ENCODE data around the gene VSTM4.

The VSTM4 gene

DNA sequence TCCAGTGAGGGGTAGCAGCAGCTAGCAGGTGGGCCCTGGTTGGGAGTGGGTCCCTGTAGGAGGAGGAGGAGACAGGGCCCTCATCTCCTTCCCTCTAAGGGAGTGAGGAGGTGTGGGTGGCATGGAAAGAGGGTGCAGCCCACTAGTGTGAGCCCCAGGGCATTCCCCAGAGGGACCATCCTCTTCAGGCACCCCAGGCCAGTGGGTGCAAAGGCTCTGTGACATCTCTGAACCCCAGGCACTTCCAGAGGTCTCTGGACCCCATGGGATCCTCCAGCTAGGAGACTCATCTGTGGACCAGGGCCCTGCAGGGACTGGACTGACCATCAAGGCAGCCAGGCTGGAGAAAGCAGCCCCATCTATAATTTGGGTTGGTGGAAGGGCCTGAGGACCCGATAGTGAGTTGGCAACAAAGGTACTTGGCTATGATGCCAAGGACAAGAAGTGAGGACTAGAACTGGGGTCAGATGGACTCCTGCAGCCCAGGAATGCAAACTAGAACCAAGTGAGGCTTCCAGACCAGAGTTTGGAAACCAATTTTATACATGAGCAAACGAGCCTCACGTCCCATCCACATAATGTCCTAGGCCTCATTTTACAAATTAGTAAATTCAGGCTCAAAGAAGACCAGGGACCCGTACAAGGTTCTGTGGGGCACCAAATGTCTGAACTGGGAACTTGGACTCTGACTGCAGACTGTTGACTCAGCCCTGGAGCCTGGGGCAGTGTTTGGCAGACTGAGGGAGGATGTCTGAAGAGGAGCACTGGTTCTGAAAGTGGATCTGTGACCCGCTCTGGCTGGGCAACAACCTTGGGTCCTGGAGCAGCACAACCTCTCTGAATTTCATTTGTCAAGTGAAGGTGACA, 1.4 kb upstream of the VSTM4 start:
- no peak for DNase-seq

DNA sequence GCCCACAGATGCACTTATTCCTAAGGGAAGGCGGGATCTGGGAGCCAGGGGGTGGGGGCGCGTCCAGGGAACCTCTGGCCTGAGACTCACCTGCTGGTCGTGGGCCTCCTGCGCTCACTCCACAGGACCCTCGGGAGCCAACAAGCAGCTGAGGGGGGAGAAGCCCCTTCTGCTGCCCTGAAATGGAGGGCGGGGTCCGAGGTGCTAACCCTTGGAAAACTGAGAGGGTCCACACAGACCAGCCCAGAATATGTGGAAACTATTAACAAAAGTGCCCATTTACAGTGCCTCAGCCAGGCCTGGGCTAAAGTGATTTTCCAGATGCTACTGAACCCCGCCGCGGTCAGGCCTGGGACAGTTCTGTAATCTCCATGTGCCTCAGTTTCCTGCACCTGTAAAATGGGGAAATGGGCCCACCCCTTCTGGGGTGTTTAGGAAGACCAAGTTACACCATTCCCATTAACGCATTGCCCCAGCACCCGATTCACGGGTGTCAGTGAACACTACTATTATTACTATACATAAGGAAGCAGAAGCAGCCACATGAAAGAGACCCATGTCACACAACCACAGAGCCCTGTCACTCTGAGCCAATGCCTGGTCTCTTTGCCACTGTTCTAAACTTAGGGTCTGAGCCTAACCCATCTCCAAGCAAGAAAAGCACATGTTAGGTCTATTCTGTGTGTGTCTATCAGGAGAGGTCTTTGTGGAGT, 630 bp upstream of the VSTM4 start:
- DNase-seq, result no peak

DNA sequence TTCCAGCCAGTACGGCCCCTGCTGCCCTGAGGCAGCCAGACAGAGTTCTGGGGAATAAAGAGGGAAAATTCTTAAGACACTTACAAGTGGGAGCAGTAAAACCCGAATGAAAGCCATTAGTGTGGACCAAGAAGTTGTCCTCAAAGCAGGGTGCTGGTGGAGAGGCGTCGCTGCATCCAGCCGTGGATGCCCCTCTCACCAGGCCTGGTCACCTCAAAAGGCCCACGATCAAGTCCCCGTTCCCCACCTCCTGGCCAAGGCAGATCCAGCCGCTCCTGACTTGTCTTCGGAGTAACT, 656 bp downstream of the VSTM4 start:
- DNase-seq, result no peak

DNA sequence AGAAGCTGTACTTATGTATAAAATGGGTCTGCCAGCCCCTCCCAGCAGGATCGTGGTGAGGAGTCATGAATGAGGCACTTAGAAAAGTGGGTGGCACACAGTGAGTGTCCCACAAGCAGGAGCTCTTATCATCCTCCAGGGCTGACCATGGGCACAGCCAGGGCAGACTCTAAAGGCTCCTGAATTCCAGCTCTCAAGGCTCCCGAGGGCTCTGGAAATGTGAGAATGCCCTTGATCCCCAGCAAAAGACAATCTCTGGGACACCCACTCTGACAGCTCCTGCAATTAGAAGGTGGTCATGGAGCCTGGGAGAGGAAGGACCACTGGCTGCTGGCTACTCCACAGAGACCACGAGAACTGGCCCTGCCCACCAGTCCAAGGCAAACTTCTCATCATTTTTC, 1.6 kb downstream of the VSTM4 start:
- no peak for DNase-seq

DNA sequence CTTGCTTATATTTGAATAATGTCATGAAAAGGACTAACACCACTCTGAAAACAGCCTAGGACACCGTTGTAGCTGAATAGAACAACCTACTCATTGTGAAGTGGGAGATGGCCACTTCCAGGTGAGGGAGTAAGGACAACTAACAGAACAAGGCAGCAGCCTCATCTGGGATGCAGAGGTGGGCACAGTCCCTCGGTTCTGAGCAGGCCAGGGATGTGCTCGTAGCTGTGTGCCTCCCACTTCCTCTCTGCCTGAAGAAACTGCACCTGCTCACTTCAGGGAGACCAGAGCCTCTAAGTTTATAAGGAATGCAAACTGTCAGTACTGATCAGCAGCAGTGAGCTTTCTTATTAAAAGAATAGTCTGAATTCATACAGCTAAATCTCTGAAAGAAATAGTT, 2.5 kb downstream of the VSTM4 start:
- no peak for DNase-seq

DNA sequence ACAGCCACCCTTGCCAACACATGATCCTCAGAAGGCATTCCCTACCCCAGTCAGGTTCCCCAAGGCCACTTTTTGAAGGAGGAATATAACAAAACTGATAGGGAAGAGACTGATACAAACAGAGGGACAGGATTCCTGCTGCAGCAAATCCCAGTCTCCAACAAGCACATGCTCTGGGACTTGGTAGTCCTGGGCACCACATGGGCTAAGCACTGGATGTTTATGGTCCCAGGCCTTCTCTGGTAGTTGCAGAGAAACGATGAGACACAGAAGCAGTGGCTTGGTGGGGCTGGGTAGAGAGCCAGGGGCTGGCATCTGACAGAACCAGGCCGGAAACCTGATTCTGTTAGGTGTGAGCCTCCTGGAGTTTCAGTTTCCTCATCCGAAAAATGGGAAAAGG, 3.2 kb downstream of the VSTM4 start:
- DNase-seq, result no peak

DNA sequence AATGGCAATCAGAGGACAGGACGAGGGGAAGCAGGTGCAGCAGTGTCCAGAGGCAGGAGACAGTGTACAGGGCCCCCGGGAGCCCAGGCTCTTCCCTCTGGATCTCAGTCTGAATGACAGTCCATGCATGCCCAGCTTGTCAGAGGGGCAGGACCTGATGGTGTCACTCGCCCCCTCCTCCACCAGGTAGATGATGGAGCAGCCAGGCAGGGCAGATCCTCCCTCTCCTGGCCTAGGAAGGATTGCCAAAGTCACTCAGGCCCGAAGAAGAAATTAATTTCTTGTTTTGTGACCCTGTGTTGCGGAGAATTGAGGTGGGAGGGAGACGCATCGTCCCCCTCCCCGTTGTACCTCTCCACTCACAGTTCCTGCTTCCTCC, 4.0 kb downstream of the VSTM4 start:
- no peak for DNase-seq

DNA sequence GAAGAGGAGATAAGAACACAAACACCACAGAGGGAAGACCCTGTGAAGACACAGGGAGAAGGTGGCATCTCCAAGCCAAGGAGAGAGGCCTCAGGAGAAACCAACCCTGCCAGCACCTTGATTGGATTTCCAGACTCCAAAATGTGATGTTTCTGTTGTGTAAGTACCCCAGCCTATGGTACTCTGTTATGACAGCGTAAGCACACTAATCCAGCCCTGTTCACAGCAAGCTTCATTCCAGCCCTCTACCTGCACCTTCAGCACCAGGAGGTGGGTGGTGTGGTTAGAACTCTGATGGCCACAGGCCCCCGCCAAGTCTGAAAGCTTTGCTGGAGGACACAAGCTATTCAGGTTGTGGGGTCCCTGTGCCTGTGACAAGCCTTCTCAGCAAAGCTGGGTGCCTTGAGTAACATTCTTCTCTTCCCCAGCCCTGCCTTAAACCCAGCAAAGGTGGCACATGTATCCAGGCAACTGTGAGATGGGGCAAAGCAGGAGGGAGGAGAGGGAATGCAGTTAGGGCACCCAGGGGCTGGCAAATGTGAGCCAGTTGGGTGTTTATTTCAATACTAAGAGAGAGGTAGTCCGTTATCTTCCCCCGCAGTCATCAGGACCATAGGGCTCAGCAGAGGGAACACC, 4.5 kb downstream of the VSTM4 start:
- no peak for DNase-seq

DNA sequence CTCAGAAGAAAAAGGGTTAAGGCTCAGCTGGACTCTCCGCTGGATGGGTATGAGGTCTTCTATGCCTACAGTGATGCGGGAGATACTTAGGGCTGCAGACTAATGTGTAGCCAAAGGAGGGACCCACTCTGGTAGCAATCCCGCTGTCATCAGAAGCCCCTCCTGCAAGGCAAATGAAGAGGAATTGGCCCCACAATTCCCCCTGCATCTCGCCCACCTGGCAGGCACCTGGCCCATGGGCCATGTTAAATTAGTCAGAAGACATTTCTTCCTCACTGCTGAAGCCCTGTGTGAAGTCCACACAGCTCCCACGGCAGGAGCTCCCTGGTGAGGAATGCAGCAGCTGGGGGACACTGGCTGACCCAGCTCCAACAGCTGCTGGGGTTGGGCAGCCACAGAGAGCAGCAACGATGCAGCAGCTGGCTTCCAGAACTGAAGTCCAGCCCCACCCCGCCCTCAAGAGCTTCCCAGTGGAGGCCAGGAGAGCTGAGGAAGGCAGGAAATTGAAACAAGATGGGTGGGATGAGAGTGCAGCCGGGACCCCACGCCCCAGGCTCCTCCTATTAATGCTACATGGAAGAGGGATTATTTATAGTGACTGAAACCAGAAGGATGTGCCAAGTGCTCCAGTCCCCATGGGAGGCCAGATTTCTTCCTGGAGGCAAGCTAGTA, 5.5 kb downstream of the VSTM4 start:
- DNase-seq, result no peak

DNA sequence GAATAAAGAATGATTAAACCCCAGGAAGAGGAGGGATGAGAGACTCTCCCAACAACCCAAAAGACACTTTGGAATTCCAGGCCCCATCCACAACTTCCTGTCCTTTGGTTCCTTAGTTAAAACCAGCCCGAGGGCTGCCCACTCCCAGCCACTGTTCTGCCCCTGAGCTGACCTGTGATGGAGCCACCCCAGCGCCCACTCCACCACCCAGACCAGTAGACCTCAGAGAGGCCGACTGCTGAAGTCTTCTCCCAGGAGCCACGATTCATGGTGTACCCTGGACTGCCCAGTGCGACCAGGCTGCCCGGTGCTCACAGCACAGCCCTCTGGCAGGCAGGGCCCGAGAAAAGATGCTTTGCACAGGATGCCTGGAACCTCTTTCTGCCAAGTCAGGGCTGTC, 6.7 kb downstream of the VSTM4 start:
- DNase-seq, result no peak

DNA sequence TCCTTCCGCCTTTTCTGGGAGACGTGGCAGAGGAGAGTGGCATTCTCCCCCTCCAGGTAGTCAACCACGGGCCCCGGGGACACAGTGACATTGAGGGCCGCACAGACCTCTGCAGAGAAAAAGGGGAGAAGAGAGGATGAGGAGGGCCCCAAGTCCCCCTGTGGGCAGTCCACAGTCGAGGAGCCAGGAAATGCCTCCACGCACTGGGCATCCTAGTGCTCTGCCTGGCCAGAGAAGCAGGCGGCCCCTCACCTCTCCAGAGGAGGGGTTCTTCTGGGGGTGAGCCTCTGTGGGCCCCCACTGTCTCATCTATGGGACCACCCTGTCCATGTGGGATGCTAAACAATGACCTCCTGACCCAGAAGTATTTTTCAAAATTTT, 7.4 kb downstream of the VSTM4 start:
- DNase-seq, result no peak

DNA sequence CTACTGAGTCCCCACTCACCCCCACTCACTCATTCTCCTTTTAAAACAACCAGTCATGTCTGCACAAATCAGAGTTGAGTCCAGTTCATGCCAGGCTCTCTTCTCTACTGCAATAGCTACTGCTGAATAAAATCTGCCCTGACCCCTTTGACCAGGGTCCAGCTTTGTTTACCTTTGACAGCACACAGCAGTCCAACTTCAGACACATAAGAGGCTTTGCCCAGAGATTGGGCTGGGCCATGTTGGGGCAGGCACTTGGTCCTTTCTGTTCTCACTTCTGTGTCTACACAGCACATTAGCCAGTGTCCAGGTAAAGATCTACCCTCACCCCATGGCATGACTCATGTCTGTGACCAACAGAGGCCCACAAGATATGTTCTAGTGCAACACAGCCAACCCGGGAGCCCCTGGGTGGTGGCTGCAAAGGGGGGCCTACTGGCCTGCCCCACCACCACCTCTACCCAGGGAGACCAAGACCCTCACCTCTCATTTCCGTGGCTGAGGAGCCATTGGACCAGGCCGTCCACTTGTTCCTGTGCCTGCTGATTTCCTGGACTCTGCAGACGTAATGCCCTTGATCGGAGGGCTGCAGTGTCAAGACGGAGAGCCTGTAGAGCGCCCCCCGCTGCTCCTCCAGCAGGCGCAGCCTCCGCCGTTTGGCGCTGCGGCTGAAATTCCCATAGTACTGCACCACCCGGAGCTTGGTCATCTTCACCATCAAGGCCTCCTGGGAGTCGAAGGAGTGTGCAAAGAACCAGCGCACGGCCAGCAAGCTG, 8.0 kb downstream of the VSTM4 start:
- DNase-seq, result no peak

DNA sequence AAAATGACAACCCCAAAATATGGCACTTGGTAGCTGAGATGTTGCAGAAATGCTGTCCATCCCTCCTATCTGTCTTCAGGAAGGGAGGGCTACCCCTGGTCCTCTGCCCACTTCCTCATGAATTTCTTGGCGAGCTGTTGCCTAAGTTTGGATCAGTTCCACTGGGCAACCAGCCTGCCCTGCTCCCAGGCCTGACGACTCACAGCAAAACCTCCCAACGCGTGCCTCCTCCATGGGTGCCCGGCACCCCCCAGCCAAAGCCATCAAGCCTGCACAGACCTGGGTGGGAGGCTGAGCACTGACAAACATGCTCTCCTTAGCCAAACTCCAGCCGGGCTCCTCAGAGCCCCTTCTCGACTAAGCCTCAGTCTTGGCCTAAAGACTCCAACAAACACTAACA, 8.9 kb downstream of the VSTM4 start:
- no peak for DNase-seq

DNA sequence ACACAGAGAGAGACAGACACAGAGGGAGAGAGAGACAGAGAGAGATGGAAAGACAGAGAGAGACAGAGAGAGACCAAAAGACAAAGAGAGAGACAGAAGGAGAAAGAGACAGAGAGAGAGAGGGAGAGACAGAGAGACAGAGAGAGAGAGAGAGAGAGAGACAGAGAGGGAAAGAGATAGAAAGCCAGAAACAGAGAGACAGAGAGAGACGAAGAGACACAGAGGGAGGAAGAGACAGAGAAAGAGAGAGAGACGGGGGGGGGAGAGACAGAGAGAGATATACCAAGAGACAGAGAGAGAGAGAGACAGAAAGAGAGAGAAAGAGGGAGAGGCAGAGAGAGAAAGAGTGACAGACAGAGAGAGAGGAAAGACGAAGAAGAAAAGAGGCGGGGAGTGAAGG, 10.2 kb downstream of the VSTM4 start:
- DNase-seq, result no peak

DNA sequence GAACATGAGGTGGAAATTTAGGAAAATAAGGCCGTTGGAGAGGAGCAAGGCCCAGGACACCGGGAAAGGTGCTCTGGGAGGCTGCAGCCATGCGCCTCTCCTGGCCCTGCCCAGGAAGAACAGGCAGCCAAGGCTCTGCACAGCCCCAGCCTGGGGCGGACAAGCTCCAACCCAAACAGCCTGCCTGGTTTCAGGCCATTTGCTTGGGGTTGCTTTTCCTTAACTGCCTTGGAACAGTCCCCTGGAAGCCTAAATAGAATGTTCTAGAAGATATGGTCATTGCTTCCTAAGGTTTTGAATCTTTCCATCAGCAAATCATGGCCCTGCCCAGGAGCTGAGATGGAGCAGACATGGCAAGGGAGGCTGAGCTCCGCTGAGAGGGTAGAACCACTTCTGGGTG, 11.0 kb downstream of the VSTM4 start:
- DNase-seq, result no peak

DNA sequence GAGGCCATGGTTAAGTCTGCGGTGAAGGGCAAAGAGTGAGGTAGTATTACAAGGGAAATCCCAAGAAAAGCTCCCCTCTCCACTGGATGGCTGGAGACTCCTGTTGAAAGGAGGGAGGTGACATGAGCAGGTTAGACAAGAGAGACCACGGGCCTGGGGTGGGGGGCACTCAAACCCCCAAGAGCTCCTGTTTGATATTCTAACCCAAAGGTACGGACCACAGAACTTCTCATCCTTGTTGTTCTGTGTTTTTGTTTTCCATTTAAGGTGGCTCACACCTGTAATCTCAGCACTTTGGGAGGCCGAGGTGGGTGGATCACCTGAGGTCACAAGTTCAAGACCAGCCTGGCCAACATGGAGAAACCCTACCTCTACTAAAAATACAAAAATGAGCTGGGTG, 11.6 kb downstream of the VSTM4 start:
- no peak for DNase-seq

DNA sequence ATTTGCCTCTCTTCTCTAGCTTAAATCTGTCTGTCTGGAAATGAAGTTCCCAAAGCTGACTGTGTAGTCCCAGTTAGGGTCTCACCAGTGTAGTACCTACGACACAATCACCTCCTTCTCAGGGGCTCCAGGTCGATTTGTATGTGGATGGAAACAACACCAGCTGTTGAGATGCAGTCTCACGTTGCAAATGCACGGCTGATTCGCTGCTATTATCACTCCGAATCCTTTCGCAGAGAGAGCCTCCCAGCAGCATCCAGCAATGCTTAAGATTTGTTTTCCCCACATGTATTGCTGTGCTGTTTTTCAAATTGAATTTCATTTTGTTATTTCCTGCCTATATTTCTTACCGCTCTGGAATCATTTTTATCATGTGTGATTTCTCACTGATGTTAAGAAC, 16.3 kb downstream of the VSTM4 start:
- DNase-seq, result no peak

DNA sequence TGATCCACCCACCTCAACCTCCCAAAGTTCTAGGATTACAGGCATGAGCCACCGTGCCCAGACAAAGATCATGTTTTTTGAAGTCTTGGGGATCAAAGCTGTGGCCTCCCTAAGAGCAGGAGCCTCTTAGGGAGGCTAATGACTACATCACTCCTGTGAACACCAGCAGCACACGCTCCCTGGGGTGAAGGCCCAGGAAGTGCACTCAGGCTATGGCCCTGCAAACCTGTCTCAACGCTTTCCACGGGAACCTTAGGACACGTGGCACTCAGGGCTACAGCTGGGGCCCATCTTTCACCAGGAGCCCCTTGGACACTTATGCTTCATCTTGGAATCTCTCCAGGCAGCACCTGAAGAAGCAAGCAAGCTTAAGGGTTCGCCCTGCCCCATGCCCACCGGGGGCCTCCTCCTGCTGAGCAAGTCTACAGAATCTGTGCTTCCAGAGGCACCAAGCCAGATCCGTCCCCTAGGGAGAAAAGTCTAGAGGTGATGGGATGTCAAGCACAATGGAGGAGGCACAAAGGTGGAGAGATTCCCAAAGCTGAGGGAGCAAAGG, 18.4 kb downstream of the VSTM4 start:
- DNase-seq, result no peak

DNA sequence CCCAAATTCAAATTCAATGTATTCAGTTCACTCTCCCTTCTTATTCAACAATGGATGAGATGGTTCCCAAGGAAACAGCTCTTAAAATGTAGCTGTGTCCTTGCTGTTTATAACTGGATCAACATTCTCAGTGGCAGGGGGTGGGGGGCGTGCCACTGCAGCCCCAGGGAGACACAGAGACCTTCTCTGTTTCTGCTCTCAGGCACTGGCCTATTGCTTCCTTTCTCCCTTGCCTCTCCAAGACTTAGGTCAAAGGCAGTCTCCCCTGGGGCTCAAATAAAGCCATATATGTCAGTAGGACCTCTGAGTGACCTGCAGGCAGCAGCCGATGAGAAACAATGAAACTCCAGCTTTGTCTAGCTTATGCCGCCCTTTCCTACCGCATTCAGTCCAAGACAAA, 20.7 kb downstream of the VSTM4 start:
- DNase-seq, result no peak

DNA sequence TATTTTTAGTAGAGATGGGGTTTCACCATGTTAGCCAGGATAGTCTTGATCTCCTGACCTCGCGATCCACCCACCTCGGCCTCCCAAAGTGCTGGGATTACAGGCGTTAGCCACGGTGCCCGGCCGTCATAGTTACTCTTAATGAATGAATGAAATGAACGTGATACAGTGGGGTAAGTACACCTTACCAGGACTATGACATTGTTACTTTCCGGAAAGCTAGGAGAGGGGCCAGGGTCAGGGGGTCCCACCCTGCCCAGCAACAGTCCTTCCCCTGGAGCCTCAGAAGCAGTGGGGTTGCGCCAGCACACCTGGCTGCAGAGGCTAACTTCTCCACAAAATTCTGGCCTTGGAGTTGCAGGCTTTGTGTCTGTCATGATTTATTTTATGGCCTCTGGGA, 21.4 kb downstream of the VSTM4 start:
- DNase-seq, result no peak

DNA sequence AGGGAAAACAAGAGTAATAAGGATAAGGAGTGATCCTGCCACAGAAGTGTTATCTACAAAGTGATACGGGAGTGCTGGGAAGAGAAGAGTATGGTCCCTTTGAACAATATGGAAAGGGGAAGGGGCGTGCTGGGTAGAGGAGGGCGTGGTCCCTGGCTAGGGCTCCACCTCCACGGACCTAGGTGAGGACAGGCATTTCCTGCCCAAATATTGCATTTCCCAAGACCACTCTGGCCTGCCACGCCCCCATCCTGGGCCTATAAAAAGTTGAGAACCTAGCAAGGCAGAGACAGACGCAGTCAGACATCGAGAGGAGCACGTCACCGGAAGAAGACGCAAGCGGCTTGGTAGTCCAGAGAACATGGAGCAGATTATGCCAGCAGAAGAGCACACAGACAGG, 22.8 kb downstream of the VSTM4 start:
- DNase-seq, result no peak

DNA sequence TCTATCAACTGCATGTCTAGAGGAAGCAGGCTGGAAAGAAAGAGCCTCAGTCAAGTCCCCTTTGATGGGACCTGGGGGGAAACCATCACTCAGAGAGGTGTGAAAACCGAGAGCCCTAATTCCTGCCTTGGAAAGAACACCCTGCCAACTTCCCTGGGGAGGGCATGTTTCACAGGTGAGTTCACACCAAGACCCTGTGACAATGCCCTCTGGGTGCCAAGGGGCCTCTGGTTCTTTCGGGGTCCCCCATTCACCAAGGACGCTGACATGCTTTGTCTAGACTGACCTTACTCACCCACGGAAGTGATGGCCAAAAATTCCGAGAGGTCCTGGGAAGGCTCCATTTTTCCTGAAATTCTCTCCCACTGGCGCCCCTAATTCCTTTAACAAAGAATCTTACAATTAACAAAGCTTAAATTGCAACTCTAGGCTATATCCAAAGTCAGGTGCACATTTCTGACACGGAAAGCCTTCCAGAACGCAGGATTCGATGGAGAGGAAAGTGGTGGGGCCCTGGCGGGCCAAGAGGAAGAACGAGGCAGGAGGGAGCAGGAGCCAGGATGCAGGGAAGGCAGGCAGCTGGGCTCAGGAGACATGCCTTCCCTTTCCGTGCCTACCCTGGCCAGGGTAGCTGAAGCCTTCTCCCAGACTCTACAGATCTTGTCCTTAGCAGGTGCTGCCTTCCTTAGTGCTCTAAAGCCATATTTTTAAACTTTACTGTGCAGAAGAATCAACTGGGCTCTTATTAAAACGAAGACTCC, 23.7 kb downstream of the VSTM4 start:
- no peak for DNase-seq

Measured in activated effector memory CD4-positive, alpha-beta T cell treated with Interleukin-2 at 50 U/mL for 16 hours (primary cell).